GM19099 (cell line): ENCODE data around the gene CARD11.

Experiments
- POLR2A ChIP-seq: IDR thresholded peaks from 3 replicates; pipeline ENCODE4 v1.6.1; 2011; ENCODE audit warnings: low read depth; ENCODE audit not compliant: insufficient read length; ENCODE audit errors: extremely low read depth

CARD11 gene

DNA sequence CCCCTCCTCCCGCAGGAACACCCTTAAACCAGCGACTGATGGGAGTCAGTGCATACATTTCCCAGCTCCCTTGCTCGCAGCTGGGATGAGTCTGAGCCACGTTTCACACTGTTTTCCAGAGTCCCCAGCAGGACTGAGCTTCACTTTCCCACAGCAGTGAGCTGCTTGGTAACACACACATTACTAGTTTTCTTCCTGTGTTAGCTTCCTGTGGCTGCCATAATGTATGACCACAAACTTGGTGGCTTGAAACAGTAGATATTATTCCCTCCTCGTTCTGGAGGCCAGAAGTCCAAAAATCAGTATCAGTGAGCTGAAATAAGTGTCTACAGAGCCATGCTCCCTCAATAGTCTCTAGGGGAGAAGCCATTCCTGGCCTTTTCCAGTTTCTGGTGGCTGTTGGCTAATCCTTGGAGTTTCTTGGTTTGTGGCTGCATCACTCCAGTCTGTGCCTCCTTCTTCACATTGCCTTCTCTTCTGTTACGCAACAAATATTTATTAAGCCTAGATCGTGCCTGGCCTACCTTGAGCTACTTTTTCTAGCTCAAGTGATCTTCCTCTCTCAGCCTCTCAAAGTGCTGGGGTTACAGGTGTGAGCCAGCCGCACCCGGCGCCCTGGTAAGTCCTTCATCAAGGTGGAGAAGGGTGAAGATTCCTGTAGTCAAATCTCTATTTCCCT, 26.2 kb upstream of the CARD11 start:
- no peak for TF ChIP-seq POLR2A

DNA sequence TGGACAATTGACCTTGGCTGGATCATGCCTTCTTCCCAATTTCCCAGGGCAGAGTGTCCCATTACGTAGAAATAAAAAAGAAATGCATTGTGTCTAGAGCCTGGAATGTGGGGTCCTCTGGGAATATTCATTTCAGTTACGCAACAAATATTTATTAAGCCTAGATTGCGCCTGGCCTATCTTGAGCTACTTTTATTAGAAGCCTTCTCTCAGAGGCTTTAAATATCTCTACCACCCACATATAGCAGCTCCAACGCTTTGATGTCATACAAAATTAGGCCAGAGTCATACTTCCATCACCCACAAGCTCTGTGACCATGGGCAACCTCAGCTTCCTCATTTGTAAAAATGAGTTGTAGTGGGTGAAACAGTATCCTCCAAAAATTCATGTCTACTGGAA, 24.9 kb upstream of the CARD11 start:
- no peak for TF ChIP-seq POLR2A

DNA sequence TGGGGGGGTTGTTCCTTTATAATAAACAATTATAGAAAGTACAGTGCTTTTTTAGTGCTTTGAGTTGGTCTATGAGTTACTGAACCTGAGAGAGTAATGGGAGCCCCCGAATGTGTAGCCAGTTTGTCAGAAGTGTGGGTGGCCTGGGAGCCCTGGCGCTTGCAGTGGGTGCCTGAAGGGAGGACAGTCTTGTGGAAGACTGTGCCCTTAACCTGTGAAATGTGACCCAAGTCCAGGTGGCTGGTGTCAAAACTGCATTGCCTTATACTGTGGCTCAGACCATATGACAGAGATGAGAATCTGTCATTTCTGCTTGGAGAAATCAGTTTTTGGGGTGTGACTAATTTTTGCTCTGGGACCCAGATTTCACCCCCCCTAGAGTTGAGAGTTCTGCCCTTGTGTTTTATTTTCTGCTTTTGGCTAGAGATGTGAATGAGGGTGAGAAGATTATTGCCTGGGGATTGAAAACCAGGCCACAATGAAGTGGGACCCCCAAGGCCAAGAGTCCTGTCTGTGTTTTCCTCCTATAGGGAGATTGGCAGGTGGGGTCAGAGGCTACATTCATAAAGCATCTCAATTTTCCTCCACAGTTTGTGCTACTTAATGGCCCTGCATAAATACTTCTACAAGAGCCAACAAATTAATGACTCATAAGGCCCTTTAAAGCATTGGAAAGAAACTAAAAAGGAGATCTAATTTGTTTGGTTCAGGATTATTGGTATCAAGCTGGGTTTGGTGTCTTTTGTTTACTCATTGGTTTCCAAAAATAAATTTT, 24.1 kb upstream of the CARD11 start:
- no peak for TF ChIP-seq POLR2A

DNA sequence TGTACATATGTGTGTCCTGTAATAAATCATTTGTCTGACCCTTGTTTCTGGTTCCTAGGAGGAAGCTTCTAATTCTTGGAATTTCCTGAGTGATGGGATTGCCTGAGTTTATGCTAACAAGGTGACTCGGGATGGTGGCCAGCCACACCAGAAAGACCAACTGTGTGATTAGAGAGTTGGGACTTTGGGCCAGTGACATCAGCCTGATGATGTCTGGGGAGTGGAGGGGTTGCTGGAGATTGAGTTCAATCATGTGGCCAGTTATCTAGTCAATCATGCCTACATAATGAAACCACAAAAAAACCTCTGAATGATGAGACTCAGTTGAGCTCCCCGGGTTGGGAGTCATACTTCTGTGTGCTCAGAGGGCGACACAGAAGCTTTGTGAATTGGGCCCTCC, 23.5 kb upstream of the CARD11 start:
- TF ChIP-seq POLR2A: no peak

DNA sequence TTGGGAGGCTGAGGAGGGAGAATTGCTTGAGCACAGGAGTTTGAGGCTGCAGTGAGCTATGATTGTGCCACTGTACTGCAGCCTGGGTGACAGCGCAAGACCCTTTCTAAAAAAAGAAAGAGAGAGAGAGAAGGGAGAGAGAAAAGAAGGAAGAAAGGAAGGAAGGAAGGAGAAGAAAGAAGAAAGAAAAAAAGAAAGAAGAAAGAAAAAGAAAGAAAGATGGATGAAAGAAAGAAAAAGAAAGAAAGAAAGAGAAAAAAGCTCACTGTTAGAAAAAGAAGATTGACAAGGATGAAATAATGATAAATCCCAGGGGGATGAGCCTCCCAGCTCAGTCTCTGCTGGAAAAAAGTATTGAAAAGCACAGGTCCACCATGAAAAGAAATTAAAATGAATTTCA, 22.8 kb upstream of the CARD11 start:
- TF ChIP-seq POLR2A: no peak

DNA sequence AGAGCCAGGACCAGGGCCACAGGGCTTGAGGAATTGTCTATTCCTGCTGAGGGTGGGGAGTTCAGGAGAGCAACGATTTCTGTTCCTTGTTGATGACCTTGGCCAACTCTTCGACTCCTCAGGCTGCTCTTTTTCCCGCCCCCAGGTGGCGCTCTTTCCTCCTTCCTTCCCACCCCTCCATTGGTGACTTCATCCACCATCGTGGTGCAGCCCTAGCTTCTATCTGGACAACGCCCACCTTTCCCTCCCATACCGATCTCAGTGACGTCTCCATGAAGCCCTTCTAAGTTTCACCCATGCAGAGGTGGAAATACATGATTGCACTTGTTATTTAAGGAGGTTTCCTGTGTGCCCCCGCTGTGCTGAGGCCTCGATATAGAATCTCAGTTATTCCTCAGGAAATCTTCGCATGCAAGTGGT, 22.1 kb upstream of the CARD11 start:
- no peak for TF ChIP-seq POLR2A

DNA sequence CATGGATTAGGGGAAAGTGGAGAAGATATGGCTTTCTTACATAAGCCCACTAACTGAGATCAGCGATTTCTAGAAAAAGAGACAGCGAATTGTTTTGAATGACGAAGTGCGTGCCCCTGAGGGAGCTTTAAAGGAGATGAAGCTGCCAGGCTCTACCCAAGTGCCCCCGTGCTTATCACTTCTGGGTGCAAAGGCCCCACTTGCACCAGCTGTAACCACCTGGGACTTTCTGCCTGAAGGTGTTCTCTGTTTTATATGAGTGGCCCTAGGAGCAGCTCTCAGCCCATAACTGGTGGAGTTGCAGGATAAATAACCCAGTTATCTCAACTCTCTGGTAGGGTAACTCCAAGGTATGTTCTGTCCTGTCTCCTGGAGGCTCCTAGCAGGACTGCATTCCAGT, 20.4 kb upstream of the CARD11 start:
- TF ChIP-seq POLR2A: no peak

DNA sequence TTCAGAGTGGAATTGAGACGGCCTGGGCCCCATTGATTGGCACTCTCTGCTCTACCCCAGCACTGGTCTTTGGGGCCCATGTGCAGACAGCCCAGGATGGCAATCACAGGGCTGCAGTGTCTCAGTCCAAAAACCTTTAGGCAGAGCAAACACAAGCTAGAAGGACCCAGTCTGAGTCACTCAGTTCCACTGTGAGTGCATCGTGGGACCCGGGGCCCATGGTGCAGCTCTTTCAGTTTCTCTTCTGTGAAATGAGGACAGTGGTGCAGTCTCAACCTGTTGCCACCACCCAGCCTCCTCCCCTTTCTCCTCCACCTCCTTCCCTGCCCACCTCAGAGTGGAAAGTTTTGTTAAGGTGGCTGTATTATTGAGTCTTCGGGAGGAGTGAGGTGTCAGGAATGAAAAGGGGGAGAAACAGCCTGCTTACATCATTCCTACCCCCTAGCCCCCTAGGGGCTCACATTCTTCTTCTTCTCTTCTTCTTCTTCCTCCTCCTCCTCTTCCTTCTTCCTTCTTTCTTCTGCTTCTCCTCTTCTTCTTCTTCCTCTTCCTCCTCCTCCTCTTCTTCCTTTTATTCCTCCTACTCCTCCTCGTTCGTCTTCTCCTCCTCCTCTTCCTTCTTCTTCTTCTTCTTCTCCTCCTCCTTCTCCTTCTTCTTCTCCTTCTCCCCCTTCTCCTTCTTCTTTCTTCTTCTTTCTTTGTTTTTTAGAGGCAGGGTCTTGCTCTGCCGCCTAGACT, 19.5 kb upstream of the CARD11 start:
- peak; percentile 24 for TF ChIP-seq POLR2A

DNA sequence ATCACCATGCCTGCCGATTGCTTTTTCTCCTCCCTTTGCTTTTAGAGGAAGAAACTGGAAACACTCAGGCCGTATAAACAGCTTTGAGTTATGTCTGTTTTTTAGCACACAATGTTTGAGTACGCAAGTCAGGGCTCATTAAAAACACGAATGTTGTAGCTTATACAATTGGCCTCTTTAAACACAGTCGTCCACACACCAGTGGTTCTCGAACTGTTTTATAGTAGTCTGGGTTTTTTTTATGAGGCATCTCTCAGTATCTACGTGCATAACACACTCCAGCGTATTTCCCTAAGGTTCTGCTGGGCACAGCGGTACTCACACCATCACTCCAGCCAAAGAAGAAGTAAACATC, 13.4 kb upstream of the CARD11 start:
- TF ChIP-seq POLR2A: no peak

DNA sequence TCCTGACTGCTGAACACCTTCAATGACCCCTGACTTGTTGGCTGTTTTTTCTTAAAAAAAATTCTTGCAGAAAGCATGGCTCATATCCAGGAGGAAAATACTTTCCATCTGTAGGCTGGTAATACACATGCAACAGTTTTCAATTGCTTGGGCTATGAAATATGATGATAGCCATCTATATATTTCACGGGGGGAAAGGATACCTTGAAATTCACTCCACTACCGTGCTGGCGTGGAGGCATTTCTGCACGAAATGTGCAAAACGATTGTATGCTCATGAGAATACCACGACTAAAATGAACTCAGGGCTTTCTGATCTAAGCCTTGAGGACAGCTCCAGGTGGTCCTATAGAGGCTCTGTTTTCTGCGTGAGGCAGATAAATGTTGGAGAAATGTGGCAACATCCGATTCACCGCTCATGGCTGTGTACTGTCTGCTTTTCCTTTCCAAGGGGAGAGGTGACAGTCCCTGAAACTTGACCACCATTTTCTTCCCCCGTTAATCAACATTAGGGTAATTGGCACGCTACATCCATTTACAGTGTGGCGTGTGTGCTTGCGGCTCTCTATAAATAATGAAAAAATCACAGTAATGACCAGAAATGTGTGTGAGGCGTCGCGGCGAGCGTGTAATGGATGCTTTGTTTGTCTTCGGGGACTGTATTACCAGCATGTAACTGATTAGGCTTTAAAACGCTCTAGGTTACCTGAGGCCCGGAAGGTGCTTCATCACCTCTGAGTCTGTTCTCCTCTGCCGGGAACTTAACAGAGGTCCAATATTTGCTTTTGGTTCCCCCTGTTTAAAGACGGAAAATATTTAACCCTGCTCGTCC, 12.8 kb upstream of the CARD11 start:
- no peak for TF ChIP-seq POLR2A

DNA sequence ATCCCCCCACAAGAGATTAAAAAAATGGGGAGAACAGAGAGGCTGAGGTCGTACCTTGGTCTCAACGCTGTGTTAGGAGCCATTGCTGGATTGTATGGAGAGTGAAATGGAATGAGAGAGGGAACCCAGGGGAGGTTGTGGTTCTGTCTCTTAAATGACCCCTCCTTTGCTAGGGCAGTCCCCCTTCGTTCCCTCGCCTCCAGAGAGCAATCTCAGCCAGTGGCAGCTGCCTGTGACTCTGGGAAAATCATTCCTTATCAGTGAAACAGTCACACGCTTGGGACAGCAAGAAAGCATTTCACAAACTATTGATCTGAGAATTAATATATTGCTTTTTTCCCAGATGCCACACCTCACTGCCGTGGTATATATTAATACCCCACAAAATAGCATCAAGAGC, 12.0 kb upstream of the CARD11 start:
- no peak for TF ChIP-seq POLR2A

DNA sequence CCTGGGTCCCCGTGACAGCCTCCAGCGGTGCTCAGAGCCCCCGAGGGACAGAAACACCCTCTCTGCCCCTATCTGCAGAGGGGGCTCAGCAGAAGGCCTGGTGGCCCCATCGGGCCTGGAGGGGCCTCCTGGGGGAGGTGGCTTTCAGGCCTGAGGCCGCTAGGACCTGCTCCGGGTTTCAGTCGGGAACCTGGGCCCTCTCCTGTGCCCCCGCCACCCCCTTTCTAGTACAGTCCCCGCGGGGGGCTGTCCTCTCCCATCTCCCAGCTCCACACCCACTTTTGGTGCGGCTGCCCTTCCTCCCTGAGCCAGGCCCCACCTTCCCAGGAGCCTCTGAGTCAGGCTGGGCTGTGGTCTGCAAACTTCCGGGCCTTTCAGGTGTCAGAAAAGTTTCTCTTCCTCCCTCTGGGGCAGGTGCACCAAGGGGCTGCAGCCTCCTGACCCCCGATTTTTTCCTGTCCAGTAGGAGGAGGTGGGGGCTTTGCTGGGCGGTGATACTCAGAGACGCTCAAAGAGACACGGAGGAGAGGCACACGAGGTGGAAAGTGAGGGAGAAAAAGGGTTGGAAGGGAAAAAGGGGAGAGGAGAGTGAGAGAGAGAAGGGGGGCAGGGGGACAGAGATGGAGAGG, 692 bp downstream of the CARD11 start:
- TF ChIP-seq POLR2A: peak; percentile 43

DNA sequence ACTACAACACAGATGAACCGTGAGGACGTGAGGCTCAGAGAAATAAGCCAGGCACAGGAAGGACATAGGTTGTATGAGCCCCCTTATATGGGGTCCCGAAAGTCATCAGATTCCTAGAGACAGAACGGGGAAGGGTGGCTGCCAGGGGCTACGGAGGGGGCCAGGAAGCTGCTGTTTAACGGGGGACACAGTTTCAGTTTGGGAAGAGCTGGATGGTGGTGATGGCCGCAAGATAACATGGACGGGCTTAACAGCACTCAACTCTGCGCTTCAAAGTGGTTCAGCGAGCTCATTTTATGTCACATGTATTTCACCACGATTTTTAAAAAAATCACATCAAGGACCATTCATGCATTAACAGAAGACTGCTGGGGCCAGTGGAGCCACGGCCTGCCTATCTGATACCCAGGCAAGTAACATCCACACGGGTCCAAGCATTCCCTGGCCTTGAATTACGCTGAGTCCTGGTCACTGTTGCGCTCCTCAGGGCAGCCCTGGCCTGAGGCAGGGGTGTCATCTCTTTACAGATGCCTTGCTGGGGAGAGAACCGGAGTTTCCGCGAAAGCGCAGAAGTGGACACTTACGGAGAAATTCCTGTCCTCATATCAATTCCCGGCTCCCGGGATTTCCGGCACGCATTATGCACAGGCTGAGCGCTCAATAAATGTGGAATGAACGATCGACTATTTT, 1.5 kb downstream of the CARD11 start:
- TF ChIP-seq POLR2A: no peak

DNA sequence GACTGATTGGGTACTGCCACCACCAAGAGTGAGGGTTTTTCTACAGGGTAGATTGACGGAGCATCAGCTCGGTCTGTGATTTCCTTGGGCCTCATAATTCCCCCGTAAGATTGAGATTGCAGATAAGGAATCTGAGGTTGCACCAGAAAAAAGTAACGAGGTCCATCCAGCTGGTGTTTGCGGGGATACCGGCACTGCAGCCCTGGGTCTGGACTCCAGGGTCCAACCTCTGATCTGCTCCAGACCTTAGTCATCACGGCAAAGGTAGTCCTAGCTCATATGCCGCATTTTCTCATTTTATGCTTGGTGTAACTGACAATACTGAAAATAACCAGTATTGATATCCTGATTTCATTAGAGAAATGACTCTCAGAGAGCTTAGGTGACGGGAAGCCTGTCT, 3.9 kb downstream of the CARD11 start:
- no peak for TF ChIP-seq POLR2A
